ENCODE data around the gene DCST2. TPM values are rescaled to one million over a fixed set of nuclear protein-coding genes. Genes with fewer than 3 reads are reported as not detected.

DCST2 gene
- total and polyA plus RNA-seq, 9 of the 15 experiments (the other 6 are each of a cell fraction or from before 2014, with no cell fraction given) = 0.09 to 0.49 (median 0.11) TPM; not detected in 3

DNA sequence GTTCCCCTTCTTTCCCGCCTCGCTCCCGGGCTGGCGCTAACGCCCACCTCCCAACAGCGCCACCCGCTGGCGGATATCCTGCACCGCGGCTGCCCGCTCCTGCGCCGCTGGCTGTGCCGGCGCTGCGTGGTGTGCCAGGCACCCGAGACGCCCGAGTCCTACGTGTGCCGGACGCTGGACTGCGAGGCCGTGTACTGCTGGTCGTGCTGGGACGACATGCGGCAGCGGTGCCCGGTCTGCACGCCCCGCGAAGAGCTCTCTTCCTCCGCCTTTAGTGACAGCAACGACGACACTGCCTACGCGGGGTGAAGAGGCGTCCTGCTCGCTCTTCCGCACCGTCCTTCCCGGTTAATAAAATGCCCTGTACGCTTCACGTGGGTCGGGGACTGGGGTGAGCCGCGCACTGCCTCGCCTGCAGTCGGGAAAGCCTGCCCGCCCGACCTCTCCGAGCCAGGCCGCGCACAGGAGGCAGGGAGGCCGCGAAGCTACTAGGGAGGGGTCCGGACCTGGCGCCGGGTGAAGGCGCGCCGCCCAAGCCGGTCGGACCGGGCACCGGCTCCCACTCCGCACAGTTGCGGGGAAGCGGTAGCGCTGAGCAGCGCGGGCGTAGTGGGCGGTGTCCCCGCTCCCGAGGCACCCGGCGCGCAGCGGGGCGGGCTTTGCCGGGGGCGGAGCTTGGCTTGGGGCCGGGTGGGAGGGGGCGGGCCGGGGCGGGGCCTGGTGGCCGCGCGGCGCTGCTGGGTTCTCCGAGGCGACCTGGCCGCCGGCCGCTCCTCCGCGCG is 17.2 kb upstream of the DCST2 start, which contains the start of gene ADAM15 (continued):
- TF ChIP-seq, protein P1, sequence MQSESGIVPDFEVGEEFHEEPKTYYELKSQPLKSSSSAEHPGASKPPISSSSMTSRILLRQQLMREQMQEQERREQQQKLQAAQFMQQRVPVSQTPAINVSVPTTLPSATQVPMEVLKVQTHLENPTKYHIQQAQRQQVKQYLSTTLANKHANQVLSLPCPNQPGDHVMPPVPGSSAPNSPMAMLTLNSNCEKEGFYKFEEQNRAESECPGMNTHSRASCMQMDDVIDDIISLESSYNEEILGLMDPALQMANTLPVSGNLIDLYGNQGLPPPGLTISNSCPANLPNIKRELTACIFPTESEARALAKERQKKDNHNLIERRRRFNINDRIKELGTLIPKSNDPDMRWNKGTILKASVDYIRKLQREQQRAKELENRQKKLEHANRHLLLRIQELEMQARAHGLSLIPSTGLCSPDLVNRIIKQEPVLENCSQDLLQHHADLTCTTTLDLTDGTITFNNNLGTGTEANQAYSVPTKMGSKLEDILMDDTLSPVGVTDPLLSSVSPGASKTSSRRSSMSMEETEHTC (IDR thresholded peaks at IDR 0.05) = peak; percentile 28; the same call in 1 of the 2 replicates
- TF ChIP-seq ZNF431 (CRISPR knock-in tag; IDR thresholded peaks at IDR 0.05) (0 out of 2 replicates have a peak, but pooled peaks have one; percentile 62), NR2C2 (CRISPR knock-in tag; IDR thresholded peaks at IDR 0.05) (no peak), NR2C2 (tag; IDR thresholded peaks at IDR 0.05) (peak; percentile 49; the same call in 1 of the 2 replicates), KLF1 (tag; IDR thresholded peaks at IDR 0.05) (peak; percentile 73; the same call in 1 of the 2 replicates), SRSF3 (IDR thresholded peaks at IDR 0.05; ENCODE audit: insufficient read depth, low read length) (no peak), HDGF (IDR thresholded peaks at IDR 0.05) (no peak), TAF15 (IDR thresholded peaks at IDR 0.05; ENCODE audit: low read depth, low read length) (no peak), KAT7 (CRISPR knock-in tag; IDR thresholded peaks at IDR 0.05; ENCODE audit: borderline replicate concordance) (peak; percentile 70; the same call in 1 of the 2 replicates), CBX1 (IDR thresholded peaks at IDR 0.05; ENCODE audit: low read depth) (peak; percentile 55; the same call in 1 of the 2 replicates), NR4A1 (CRISPR knock-in tag; IDR thresholded peaks at IDR 0.05) (no peak), NR4A1 (tag; IDR thresholded peaks at IDR 0.05) (0 out of 2 replicates have a peak, but pooled peaks have one; percentile 3), HDAC3 (IDR thresholded peaks at IDR 0.05; ENCODE audit: borderline replicate concordance, partially characterized antibody) (no peak), RBM25 (IDR thresholded peaks at IDR 0.05; ENCODE audit: low read depth, low read length, severe bottlenecking) (no peak), POLR2A (conservative IDR thresholded peaks at IDR 0.05) (peak; percentile 68), HMGN3 (IDR thresholded peaks at IDR 0.05; ENCODE audit: borderline replicate concordance, extremely low read depth, insufficient read length, low read depth, low read length) (peak; percentile 50), CEBPB (tag; IDR thresholded peaks at IDR 0.05) (no peak), TCF7 (IDR thresholded peaks at IDR 0.05; ENCODE audit: borderline replicate concordance) (peak; percentile 31; the same call in 1 of the 2 replicates), HNRNPL (IDR thresholded peaks at IDR 0.05; ENCODE audit: low read depth, low read length) (peak; percentile 72), ZNF12 (CRISPR knock-in tag; IDR thresholded peaks at IDR 0.05) (0 out of 2 replicates have a peak, but pooled peaks have one; percentile 51), ZNF354B (CRISPR knock-in tag; IDR thresholded peaks at IDR 0.05) (no peak)
- TF ChIP-seq, protein P2, sequence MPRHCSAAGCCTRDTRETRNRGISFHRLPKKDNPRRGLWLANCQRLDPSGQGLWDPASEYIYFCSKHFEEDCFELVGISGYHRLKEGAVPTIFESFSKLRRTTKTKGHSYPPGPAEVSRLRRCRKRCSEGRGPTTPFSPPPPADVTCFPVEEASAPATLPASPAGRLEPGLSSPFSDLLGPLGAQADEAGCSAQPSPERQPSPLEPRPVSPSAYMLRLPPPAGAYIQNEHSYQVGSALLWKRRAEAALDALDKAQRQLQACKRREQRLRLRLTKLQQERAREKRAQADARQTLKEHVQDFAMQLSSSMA (CRISPR knock-in tag; IDR thresholded peaks at IDR 0.05) = no peak
- TF ChIP-seq, protein P3, sequence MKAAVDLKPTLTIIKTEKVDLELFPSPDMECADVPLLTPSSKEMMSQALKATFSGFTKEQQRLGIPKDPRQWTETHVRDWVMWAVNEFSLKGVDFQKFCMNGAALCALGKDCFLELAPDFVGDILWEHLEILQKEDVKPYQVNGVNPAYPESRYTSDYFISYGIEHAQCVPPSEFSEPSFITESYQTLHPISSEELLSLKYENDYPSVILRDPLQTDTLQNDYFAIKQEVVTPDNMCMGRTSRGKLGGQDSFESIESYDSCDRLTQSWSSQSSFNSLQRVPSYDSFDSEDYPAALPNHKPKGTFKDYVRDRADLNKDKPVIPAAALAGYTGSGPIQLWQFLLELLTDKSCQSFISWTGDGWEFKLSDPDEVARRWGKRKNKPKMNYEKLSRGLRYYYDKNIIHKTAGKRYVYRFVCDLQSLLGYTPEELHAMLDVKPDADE (conservative IDR thresholded peaks at IDR 0.05; ENCODE audit: control insufficient read depth, low read depth, low read length) = peak; percentile 77
- TF ChIP-seq, protein P4, sequence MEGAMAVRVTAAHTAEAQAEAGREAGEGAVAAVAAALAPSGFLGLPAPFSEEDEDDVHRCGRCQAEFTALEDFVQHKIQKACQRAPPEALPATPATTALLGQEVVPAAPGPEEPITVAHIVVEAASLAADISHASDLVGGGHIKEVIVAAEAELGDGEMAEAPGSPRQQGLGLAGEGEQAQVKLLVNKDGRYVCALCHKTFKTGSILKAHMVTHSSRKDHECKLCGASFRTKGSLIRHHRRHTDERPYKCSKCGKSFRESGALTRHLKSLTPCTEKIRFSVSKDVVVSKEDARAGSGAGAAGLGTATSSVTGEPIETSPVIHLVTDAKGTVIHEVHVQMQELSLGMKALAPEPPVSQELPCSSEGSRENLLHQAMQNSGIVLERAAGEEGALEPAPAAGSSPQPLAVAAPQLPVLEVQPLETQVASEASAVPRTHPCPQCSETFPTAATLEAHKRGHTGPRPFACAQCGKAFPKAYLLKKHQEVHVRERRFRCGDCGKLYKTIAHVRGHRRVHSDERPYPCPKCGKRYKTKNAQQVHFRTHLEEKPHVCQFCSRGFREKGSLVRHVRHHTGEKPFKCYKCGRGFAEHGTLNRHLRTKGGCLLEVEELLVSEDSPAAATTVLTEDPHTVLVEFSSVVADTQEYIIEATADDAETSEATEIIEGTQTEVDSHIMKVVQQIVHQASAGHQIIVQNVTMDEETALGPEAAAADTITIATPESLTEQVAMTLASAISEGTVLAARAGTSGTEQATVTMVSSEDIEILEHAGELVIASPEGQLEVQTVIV (CRISPR knock-in tag; IDR thresholded peaks at IDR 0.05; ENCODE audit: borderline replicate concordance) = no peak

All from K562 (cell line).